HuH-7.5 (cell line): ENCODE measurements around the gene PAFAH2.
"Not testable (repeated sequence)": the region's sequence is repeated elsewhere in the genome, so short reads cannot be mapped to it uniquely, and the experiment has no call there.

ENCODE experiments used
- DNase-seq: peaks from one replicate; pipeline ENCODE4 v3.0.0; 2011; ENCODE audit warnings: low spot score

The PAFAH2 gene

GRCh38 chr1:25979210-25979609 lies 18.7 kb downstream of the PAFAH2 start:
- no peak for DNase-seq

GRCh38 chr1:25978403-25978802 lies 19.5 kb downstream of the PAFAH2 start:
- no peak for DNase-seq

- no peak for DNase-seq
These were observed 20.1 kb downstream of the PAFAH2 start for GRCh38 chr1:25977801-25978200.

GRCh38 chr1:25973610-25974321 lies 24.1 kb downstream of the PAFAH2 start:
- no peak for DNase-seq

- no peak for DNase-seq
These were observed 26.1 kb downstream of the PAFAH2 start for GRCh38 chr1:25971811-25972180.

GRCh38 chr1:25971066-25971810 lies 26.6 kb downstream of the PAFAH2 start:
- no peak for DNase-seq

GRCh38 chr1:25967308-25967707 lies 30.6 kb downstream of the PAFAH2 start:
- no peak for DNase-seq

GRCh38 chr1:25959611-25960010 lies 38.3 kb downstream of the PAFAH2 start:
- DNase-seq: no peak

- DNase-seq: no peak
These were observed 39.4 kb downstream of the PAFAH2 start for GRCh38 chr1:25958465-25958864.

GRCh38 chr1:25955553-25955952 lies 42.3 kb downstream of the PAFAH2 start:
- DNase-seq: no peak

GRCh38 chr1:25954282-25954938 lies 43.5 kb downstream of the PAFAH2 start:
- DNase-seq: no peak

- no peak for DNase-seq
These were observed 44.9 kb downstream of the PAFAH2 start for GRCh38 chr1:25952841-25953401.

GRCh38 chr1:25948641-25949040 lies 49.2 kb downstream of the PAFAH2 start:
- DNase-seq: no peak

GRCh38 chr1:25947027-25947426 lies 50.8 kb downstream of the PAFAH2 start:
- DNase-seq: no peak

- no peak for DNase-seq
These were observed 52.1 kb downstream of the PAFAH2 start for GRCh38 chr1:25945761-25946160.

- DNase-seq: no peak
These were observed 52.9 kb downstream of the PAFAH2 start for GRCh38 chr1:25944986-25945385.

- DNase-seq: not testable (repeated sequence)
These were observed 54.4 kb downstream of the PAFAH2 start for GRCh38 chr1:25943511-25943910.

GRCh38 chr1:25936947-25937346 lies 60.9 kb downstream of the PAFAH2 start:
- DNase-seq: no peak

GRCh38 chr1:25933479-25934365 lies 64.1 kb downstream of the PAFAH2 start:
- DNase-seq: no peak

GRCh38 chr1:25932811-25933400 lies 65.0 kb downstream of the PAFAH2 start:
- not testable (repeated sequence) for DNase-seq

- DNase-seq: no peak
These were observed 65.5 kb downstream of the PAFAH2 start for GRCh38 chr1:25932321-25932720.
